Retinal pigment epithelial cell (primary cell): ENCODE data around the gene CCNB1IP1.

Experiments used
- DNase-seq: peaks from one replicate; pipeline ENCODE4 v3.0.0-alpha.2; 2010; ENCODE audit warnings: low read depth
- H3K4me3 ChIP-seq: 2 replicates; pipeline ENCODE4 v1.5.1; 2011; ENCODE audit warnings: mild to moderate bottlenecking, low read length, control low read depth, moderate library complexity
- CTCF ChIP-seq: conservative IDR thresholded peaks from 2 replicates; pipeline ENCODE4 v1.5.1; 2011; ENCODE audit warnings: low read depth, low read length, control low read depth, inconsistent platforms

CCNB1IP1 gene

GRCh38 chr14:20333494-20333841, 389 bp upstream of the CCNB1IP1 start:
- no peak for DNase-seq
- H3K4me3 ChIP-seq: peak overlapping the region; percentile 80
- TF ChIP-seq CTCF: no peak

- no peak for TF ChIP-seq CTCF
- DNase-seq: no peak
Measured at GRCh38 chr14:20332431-20332787, 670 bp downstream of the CCNB1IP1 start.

GRCh38 chr14:20331053-20331613, 1.9 kb downstream of the CCNB1IP1 start:
- TF ChIP-seq CTCF: no peak
- H3K4me3 ChIP-seq: peak overlapping the region; percentile 29
- DNase-seq: no peak

More at GRCh38 chr14:20332431-20332787, 670 bp downstream of the CCNB1IP1 start:
- peak overlapping the region; percentile 80 for H3K4me3 ChIP-seq

- no peak overlapping the region for H3K4me3 ChIP-seq
- TF ChIP-seq CTCF: no peak
- no peak for DNase-seq
Measured at GRCh38 chr14:20329355-20329754, 3.7 kb downstream of the CCNB1IP1 start.

- no peak overlapping the region for H3K4me3 ChIP-seq
- no peak for TF ChIP-seq CTCF
- DNase-seq: no peak
Measured at GRCh38 chr14:20328705-20329104, 4.4 kb downstream of the CCNB1IP1 start.

- peak; percentile 63 for TF ChIP-seq CTCF
- no peak for DNase-seq
- H3K4me3 ChIP-seq: no peak overlapping the region
Measured at GRCh38 chr14:20327005-20327869, 5.8 kb downstream of the CCNB1IP1 start.

- no peak for TF ChIP-seq CTCF
Measured at GRCh38 chr14:20317720-20318119, 15.4 kb downstream of the CCNB1IP1 start.

More at GRCh38 chr14:20317720-20318119, 15.4 kb downstream of the CCNB1IP1 start:
- no peak for DNase-seq
- no peak overlapping the region for H3K4me3 ChIP-seq
